SK-N-SH treated with all-trans-retinoic acid at 6 μM for 48 hours (cell line): Measurements from ENCODE around the gene UBE2V1.

Experiments used
- GLIS3 ChIP-seq: fragments of 250-450 bp; sonication (Bioruptor Pico); IDR thresholded peaks from 2 replicates; pipeline ENCODE4 v1.5.0; 2020; ENCODE audit warnings: mild to moderate bottlenecking, moderate library complexity
- PPARA ChIP-seq: fragments of 250-450 bp; sonication (Bioruptor Pico); IDR thresholded peaks from 2 replicates; pipeline ENCODE4 v1.5.0; 2020; ENCODE audit warnings: mild to moderate bottlenecking, borderline replicate concordance
- SNAI2 ChIP-seq: fragments of 250-450 bp; sonication (Bioruptor Pico); IDR thresholded peaks from 2 replicates; pipeline ENCODE4 v1.5.0; 2020; ENCODE audit warnings: mild to moderate bottlenecking, moderate library complexity
- ZC3H10 ChIP-seq: fragments of 250-450 bp; sonication (Bioruptor Pico); IDR thresholded peaks from 2 replicates; pipeline ENCODE4 v1.5.1; 2021; ENCODE audit warnings: mild to moderate bottlenecking, moderate library complexity
- ZFP30 ChIP-seq: fragments of 450-650 bp; formaldehyde crosslinking; IDR thresholded peaks from 2 replicates; pipeline ENCODE4 v1.5.0; 2022; ENCODE audit warnings: mild to moderate bottlenecking, moderate library complexity
- ZNF565 ChIP-seq: fragments of 450-650 bp; formaldehyde crosslinking; conservative IDR thresholded peaks from 2 replicates; pipeline ENCODE4 v1.5.0; 2020; ENCODE audit warnings: low read depth, mild to moderate bottlenecking, moderate library complexity
- ZNF8 ChIP-seq: fragments of 450-650 bp; formaldehyde crosslinking; IDR thresholded peaks from 2 replicates; pipeline ENCODE4 v1.5.0; 2020; ENCODE audit warnings: mild to moderate bottlenecking, moderate library complexity

GRCh38 chr20:50088022-50088421 lies 24.9 kb downstream of the UBE2V1 start:
- TF ChIP-seq ZNF8 (no peak), ZNF565 (no peak), PPARA (CRISPR knock-in tag) (no peak), ZFP30 (CRISPR knock-in tag) (no peak), GLIS3 (CRISPR knock-in tag) (no peak), ZC3H10 (no peak), SNAI2 (CRISPR knock-in tag) (no peak)
